ENCODE results near the gene CXCL11.

DNA sequence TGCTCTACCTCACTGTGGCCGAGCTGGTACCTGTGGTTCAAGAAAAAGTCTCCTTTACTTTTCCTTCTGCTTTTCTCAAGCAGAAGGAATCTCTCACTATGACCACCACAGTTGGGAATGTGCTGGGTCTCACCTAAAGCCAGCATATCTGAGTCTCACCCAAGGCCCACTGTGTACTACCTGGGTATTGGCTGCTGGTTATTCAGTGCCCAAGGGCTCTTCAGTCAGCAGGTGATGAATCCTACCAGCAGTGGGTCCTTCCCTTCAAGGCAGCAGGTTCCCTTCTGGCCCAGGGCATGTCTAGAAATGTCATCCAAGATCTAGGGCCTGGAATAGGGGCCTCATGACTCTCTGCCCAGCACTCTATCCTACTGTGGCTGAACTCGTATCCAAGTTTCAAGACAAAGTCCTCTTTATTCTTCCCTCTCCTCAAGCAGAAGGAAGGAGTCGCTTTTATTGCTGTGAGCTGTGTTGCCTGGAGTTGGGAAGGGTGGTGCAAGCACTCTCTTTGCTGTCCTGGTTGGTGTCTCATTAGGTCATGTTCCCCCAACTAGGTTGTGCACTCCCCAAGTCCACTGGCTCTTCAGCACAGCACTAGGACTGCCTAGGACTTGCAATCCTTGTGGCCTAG lies 18.7 kb downstream of the CXCL11 start:
- TF ChIP-seq, protein P1, sequence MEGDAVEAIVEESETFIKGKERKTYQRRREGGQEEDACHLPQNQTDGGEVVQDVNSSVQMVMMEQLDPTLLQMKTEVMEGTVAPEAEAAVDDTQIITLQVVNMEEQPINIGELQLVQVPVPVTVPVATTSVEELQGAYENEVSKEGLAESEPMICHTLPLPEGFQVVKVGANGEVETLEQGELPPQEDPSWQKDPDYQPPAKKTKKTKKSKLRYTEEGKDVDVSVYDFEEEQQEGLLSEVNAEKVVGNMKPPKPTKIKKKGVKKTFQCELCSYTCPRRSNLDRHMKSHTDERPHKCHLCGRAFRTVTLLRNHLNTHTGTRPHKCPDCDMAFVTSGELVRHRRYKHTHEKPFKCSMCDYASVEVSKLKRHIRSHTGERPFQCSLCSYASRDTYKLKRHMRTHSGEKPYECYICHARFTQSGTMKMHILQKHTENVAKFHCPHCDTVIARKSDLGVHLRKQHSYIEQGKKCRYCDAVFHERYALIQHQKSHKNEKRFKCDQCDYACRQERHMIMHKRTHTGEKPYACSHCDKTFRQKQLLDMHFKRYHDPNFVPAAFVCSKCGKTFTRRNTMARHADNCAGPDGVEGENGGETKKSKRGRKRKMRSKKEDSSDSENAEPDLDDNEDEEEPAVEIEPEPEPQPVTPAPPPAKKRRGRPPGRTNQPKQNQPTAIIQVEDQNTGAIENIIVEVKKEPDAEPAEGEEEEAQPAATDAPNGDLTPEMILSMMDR (IDR thresholded peaks at IDR 0.05): no peak
- TF ChIP-seq POLR2A (IDR thresholded peaks at IDR 0.05): no peak

Data from Peyer's patch (tissue), 4 donors.